Measurements from ENCODE around the gene GTF2E1. TPM values are rescaled to one million over a fixed set of nuclear protein-coding genes. Genes with fewer than 3 reads are reported as not detected.

GTF2E1 gene
- total RNA-seq, 2 donors from 2014 or later, result 18.6 to 19.9 TPM

Other genes starting within 250 kb of the GTF2E1 start
- gene NDUFB4, start 146.4 kb upstream of the GTF2E1 start, total RNA-seq, result 100 to 1,000 TPM in 1 of 2 donors, 10 to 100 TPM in 1; 54.4 to 102 TPM
- gene HGD, start 60.5 kb upstream of the GTF2E1 start, total RNA-seq, result 1 to 10 TPM in 1 of 2 donors, under 1 TPM in 1; 1.00 to 1.8 TPM
- 10 to 100 TPM; 19.5 to 25.3 TPM for gene RABL3, start 228 bp upstream of the GTF2E1 start, total RNA-seq
- gene STXBP5L, start 165.5 kb downstream of the GTF2E1 start, total RNA-seq, result not detected